ENCODE data around the gene AAGAB. TPM values are rescaled to one million over a fixed set of nuclear protein-coding genes. Genes with fewer than 3 reads are reported as not detected.
"Not testable (repeated sequence)": the region's sequence is repeated elsewhere in the genome, so short reads cannot be mapped to it uniquely, and the experiment has no call there.

Gene AAGAB, protein sequence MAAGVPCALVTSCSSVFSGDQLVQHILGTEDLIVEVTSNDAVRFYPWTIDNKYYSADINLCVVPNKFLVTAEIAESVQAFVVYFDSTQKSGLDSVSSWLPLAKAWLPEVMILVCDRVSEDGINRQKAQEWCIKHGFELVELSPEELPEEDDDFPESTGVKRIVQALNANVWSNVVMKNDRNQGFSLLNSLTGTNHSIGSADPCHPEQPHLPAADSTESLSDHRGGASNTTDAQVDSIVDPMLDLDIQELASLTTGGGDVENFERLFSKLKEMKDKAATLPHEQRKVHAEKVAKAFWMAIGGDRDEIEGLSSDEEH
- total RNA-seq (10 to 100 TPM; 24.3 to 24.5 TPM), polyA plus RNA-seq (10 to 100 TPM; 16.4 to 18.2 TPM)
- long read RNA-seq, donor 1, transcript AAGAB-201 (10 exons, 2,841 nt): major isoform, 125 of 162 reads
- long read RNA-seq, donor 1, transcript AAGAB-207 (10 exons, 2,251 nt): minor isoform, 18 of 162 reads
- long read RNA-seq, donor 1, partial matches to known transcripts: 10 of 162 reads
- long read RNA-seq, donor 1, other reads (novel, unspliced or antisense): 9 of 162 reads
- long read RNA-seq, donor 2, transcript AAGAB-201 (10 exons, 2,841 nt): major isoform, 7 of 11 reads
- long read RNA-seq, donor 2, partial matches to known transcripts: 1 of 11 reads
- long read RNA-seq, donor 2, other reads (novel, unspliced or antisense): 2 of 11 reads

DNA sequence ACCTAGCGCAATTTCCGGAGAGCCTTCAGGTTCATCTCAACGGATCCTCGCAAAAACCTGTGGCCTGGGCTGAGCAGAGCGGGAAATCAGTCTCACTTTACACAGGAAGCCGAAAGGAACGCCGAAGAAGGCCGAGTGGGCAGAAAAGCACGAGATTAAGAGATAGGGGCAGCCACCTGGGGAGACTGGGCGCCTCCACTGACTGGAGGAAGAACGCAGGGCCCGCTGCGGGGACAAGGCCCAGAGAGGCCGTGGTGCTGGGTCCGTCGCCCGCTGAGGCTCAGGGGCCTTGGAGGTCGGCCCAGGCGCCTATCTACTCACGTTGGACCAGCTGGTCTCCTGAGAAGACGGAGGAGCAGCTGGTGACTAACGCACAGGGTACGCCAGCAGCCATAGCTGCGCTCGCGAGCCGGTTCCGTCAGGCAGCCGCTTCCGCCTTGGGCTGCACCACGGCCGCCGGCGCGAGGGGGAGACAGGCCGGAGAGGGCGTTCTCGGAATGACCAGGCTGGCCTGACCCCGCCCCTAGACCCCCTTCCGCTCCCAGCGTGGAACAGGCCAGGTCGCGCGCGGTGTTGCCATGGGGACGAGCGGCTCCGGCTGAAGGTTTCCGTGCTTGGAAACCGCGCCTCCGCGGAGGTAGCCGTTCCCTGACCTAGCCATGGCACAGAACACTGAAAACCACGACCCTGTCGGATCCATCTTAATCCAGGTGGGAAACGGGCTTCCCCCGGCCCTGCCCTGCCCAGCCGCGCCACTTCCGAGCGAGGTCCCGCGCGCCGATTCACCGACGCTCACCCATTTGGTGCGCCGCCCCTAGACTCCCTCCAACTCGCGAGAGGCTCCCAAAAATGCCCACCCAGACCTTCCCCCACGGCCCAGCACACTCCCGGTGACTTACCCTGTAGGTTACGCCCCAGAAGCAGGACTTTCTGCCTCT, at the start of gene AAGAB, which contains the start of gene IQCH:
Gene AAGAB, minus strand, starts transcription at position 424 of the 938 bp plus-strand sequence. Its CDS starts 30 bp downstream, at position 394.
Gene IQCH, plus strand, starts transcription at position 549 of the 938 bp plus-strand sequence. Its CDS starts 111 bp downstream, at position 660.
- H3K36me3 ChIP-seq (ENCODE audit: control insufficient read depth in 1 of 2, insufficient read depth in 2 of 2, low read length in 1 of 2): no peaks in the 10 kb centered on the region
- peak within 1 kb of the TSS; percentile 74 to 95 for H3K4me3 ChIP-seq (ENCODE audit: low read length in 2 of 2)
- DNase-seq (peak; percentile 99 to 100), ATAC-seq (ENCODE audit: low FRiP score) (peak; percentile 100)
- no peaks in the 10 kb centered on the region for H3K9me3 ChIP-seq (ENCODE audit: control insufficient read depth, low read length)
- intact Hi-C loops (cut with DNase I): loop anchor here (5.0 to 10.0 kb wide), 4 partner anchors 67 to 307 kb away; partner anchors contain the start of gene SMAD3 (in 1 of the 2)
- peak within 1 kb of the TSS in 1 of 2 donors; percentile 90 for H3K27ac ChIP-seq (ENCODE audit: low read depth in 1 of 2, low read length in 2 of 2)
- H3K27me3 ChIP-seq (ENCODE audit: control insufficient read depth in 1 of 2, insufficient read depth in 2 of 2, low read length in 1 of 2): no peaks in the 10 kb centered on the region
- no peaks in the 10 kb centered on the region for H3K4me1 ChIP-seq (ENCODE audit: control insufficient read depth in 1 of 2, insufficient read depth in 2 of 2, low read length in 2 of 2)
- 0 to 1% methylated on average over 71 to 76 of the region's 76 CpGs for WGBS, 2 donors

DNA sequence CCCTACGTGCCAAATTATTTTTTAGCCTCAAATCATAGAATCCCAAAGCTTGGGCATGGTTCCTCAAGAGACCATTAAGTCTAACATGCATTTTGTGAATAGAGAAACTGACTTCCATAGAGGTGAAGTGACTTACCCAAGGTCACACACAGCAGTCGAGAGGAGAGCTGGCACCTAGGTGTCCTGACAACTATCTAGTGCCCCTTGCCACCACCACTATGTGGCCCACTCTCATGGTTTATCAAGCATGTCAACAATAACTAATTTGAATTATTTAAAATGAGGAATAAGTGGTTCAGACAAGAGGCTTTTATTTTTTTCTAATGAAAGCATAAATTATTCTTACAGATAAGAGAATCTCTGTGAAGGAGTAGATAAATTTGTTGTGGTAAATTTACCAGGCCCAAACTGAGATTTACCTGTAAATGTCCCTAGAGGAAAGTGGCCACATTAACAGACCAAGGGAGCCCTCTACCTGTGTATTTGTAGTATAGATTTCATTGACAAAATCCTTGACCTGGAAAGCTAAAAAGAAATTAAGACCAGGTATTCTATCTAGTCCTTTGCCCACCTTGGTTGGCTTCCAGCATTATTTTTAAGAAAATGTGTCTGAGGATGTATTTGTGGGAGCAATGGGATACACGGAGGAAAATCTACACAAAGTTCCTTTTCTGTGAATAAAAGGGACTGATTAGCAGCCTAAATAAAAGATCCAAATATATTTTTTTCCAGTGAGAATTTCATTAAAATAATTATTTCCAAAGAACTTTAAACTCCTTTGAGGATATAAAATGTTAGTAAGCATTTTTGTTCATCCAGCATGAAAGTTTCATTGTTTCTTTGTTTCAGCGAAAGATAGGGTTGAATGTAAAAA, 49.3 kb upstream of the AAGAB start:
- H3K9me3 ChIP-seq (ENCODE audit: control insufficient read depth, low read length): no peaks in the 10 kb centered on the region
- H3K4me1 ChIP-seq (ENCODE audit: control insufficient read depth in 1 of 2, insufficient read depth in 2 of 2, low read length in 2 of 2): no peaks in the 10 kb centered on the region
- DNase-seq (no peak), ATAC-seq (ENCODE audit: low FRiP score) (no peak)
- intact Hi-C loops (cut with DNase I): loop anchor here (2.0 kb wide), 1 partner anchor 357 kb away; no protein-coding TSS in a partner anchor
- H3K27ac ChIP-seq (ENCODE audit: low read depth in 1 of 2, low read length in 2 of 2): no peak overlapping the region
- WGBS, 2 donors: 85 to 90% methylated on average over 4 of the region's 4 CpGs
- no peaks in the 10 kb centered on the region for H3K36me3 ChIP-seq (ENCODE audit: control insufficient read depth in 1 of 2, insufficient read depth in 2 of 2, low read length in 1 of 2)
- H3K4me3 ChIP-seq (ENCODE audit: low read length in 2 of 2): no peak overlapping the region
- H3K27me3 ChIP-seq (ENCODE audit: control insufficient read depth in 1 of 2, insufficient read depth in 2 of 2, low read length in 1 of 2): no peaks in the 10 kb centered on the region

DNA sequence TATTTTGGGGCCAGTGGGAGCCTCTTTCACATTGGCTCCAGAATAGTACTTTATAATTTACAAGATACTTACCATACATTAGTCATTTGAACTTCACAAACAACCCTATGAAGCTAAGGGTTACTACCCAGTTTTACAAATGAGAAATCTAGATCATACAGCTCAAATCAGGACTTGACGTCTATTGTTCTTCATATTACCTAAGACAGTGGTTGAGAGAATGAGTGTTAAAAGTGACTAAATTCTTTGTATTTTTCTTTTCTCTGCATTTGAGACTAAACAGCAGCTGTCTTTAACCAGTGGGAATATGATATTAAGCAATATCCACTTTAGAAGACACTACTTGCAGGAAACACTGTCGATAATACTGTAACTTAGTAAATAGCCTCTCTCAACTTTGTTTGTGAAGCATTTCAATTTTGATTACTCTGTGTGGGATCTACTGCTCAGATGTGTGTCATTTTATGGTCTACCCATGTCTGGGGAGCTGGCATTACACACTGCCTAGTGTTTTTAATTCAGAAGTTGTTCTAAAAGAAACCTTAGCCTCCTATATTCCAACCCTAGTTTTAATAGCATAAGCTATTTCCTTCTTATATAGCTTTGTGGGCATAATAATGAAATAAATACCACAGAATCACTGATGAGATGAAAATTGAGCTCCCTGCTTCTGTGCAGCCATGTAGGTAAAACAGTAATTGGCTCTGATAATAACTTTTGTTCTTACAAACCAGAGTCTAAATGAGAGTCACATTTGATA, 46.0 kb upstream of the AAGAB start:
- H3K9me3 ChIP-seq (ENCODE audit: control insufficient read depth, low read length): no peaks in the 10 kb centered on the region
- no peak overlapping the region for H3K27ac ChIP-seq (ENCODE audit: low read depth in 1 of 2, low read length in 2 of 2)
- intact Hi-C loops (cut with DNase I): no loop called here
- ATAC-seq (ENCODE audit: low FRiP score): no peak
- H3K36me3 ChIP-seq (ENCODE audit: control insufficient read depth in 1 of 2, insufficient read depth in 2 of 2, low read length in 1 of 2): no peaks in the 10 kb centered on the region
- WGBS, 2 donors: 90% methylated on average over 2 of the region's 2 CpGs
- no peak for DNase-seq
- no peaks in the 10 kb centered on the region for H3K4me1 ChIP-seq (ENCODE audit: control insufficient read depth in 1 of 2, insufficient read depth in 2 of 2, low read length in 2 of 2)
- no peaks in the 10 kb centered on the region for H3K27me3 ChIP-seq (ENCODE audit: control insufficient read depth in 1 of 2, insufficient read depth in 2 of 2, low read length in 1 of 2)
- H3K4me3 ChIP-seq (ENCODE audit: low read length in 2 of 2): no peak overlapping the region

DNA sequence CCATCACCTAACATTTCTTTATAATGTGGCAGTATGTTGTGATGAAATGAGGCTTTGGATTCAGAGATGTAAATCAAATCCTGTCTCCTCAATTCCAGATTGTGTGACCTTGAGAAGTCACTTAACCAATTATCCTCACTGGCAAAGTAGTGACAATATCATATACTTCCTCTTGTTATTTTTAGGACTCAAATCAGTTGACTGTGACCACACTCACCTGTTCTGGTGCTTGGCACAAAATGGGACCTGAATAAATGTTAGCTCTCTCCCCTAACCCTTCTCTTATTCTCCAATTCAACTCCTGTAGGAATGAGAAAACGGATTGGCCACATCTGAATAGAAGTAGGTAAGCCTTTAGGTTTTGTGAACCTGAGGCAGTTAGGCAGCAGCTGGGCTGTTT, 42.2 kb upstream of the AAGAB start:
- intact Hi-C loops (cut with DNase I): no loop called here
- H3K4me3 ChIP-seq (ENCODE audit: low read length in 2 of 2): no peak overlapping the region
- H3K27ac ChIP-seq (ENCODE audit: low read depth in 1 of 2, low read length in 2 of 2): no peak overlapping the region
- no peaks in the 10 kb centered on the region for H3K36me3 ChIP-seq (ENCODE audit: control insufficient read depth in 1 of 2, insufficient read depth in 2 of 2, low read length in 1 of 2)
- ATAC-seq (ENCODE audit: low FRiP score) (no peak), DNase-seq (no peak)
- WGBS, 2 donors: 86 to 100% methylated on average over 1 of the region's 1 CpG
- H3K4me1 ChIP-seq (ENCODE audit: control insufficient read depth in 1 of 2, insufficient read depth in 2 of 2, low read length in 2 of 2): no peaks in the 10 kb centered on the region
- H3K9me3 ChIP-seq (ENCODE audit: control insufficient read depth, low read length): no peaks in the 10 kb centered on the region
- no peaks in the 10 kb centered on the region for H3K27me3 ChIP-seq (ENCODE audit: control insufficient read depth in 1 of 2, insufficient read depth in 2 of 2, low read length in 1 of 2)

DNA sequence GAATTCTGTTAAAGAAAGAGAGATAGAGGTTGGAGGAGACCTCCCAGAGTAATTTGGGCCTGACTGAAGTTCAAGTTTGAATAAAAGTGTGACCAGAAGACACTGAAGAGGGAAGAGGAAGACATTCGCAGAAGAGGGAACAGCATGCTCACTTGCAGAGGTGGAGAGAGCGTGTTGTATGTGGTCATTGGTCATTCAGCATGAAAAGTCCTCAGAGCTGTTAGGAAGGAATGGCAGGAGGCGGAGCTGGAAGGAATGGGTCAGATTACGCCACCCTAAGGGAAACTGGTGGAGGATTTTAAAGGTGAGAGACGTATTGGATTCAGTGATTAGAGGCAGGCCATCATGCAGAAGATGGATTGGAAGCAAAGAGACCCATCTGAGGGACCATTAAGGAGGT, 41.7 kb upstream of the AAGAB start:
- 94 to 96% methylated on average over 5 of the region's 5 CpGs for WGBS, 2 donors

DNA sequence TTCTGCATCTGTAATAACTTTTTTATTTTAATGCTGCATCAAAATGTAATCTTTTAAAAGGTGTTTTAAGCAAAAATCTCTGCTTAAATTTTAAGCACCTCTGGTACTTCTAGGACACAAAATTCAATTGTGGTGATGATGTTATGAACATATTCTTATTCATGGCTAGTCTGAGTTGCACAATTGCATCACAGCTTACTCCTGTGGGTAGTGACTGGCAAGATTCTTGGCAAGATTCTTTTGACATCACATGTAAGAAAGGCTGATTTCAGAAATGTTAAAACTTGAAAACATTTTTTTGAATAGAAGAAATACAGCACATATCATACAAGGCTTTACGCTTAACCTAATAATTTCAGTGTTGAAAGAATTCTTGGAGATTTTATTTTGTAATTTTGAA, 35.9 kb upstream of the AAGAB start:
- intact Hi-C loops (cut with DNase I): no loop called here
- 97 to 98% methylated on average over 1 of the region's 1 CpG for WGBS, 2 donors
- ATAC-seq (ENCODE audit: low FRiP score): no peak

More for the DNA sequence above, 41.7 kb upstream of the AAGAB start:
- intact Hi-C loops (cut with DNase I): no loop called here
- H3K27ac ChIP-seq (ENCODE audit: low read depth in 1 of 2, low read length in 2 of 2): no peak overlapping the region
- H3K4me1 ChIP-seq (ENCODE audit: control insufficient read depth in 1 of 2, insufficient read depth in 2 of 2, low read length in 2 of 2): no peaks in the 10 kb centered on the region
- no peak for ATAC-seq (ENCODE audit: low FRiP score)
- H3K36me3 ChIP-seq (ENCODE audit: control insufficient read depth in 1 of 2, insufficient read depth in 2 of 2, low read length in 1 of 2): no peaks in the 10 kb centered on the region
- no peaks in the 10 kb centered on the region for H3K27me3 ChIP-seq (ENCODE audit: control insufficient read depth in 1 of 2, insufficient read depth in 2 of 2, low read length in 1 of 2)
- DNase-seq: no peak
- H3K9me3 ChIP-seq (ENCODE audit: control insufficient read depth, low read length): no peaks in the 10 kb centered on the region
- H3K4me3 ChIP-seq (ENCODE audit: low read length in 2 of 2): no peak overlapping the region

DNA sequence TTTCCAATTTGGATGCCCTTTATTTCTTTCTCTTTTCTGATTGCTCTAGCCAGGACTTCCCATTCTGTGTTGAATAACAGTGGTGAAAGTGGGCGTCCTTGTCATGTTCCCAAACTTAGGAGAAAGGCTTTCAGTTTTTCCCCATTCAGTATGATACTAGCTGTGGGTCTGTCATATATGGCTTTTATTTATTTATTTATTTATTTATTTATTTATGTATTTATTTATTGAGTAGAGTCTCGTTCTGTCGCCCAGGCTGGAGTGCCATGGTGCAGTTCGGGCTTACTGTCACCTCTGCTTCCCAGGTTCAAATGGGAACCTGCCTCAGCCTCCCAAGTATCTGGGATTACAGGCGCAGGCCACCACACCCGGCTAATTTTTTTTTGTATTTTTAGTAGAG, 31.9 kb upstream of the AAGAB start:
- H3K4me3 ChIP-seq (ENCODE audit: low read length in 2 of 2); DNase-seq; H3K36me3 ChIP-seq (ENCODE audit: control insufficient read depth in 1 of 2, insufficient read depth in 2 of 2, low read length in 1 of 2); H3K4me1 ChIP-seq (ENCODE audit: control insufficient read depth in 1 of 2, insufficient read depth in 2 of 2, low read length in 2 of 2); H3K27me3 ChIP-seq (ENCODE audit: control insufficient read depth in 1 of 2, insufficient read depth in 2 of 2, low read length in 1 of 2); H3K27ac ChIP-seq (ENCODE audit: low read depth in 1 of 2, low read length in 2 of 2); H3K9me3 ChIP-seq (ENCODE audit: control insufficient read depth, low read length); intact Hi-C loops (cut with DNase I); ATAC-seq (ENCODE audit: low FRiP score): not testable (repeated sequence)
- WGBS, 2 donors: 83 to 99% methylated on average over 6 of the region's 6 CpGs

More for the DNA sequence above, 35.9 kb upstream of the AAGAB start:
- Histone ChIP-seq H3K36me3 (ENCODE audit: control insufficient read depth in 1 of 2, insufficient read depth in 2 of 2, low read length in 1 of 2) (no peaks in the 10 kb centered on the region), H3K4me3 (ENCODE audit: low read length in 2 of 2) (no peak overlapping the region), H3K9me3 (ENCODE audit: control insufficient read depth, low read length) (no peaks in the 10 kb centered on the region), H3K27ac (ENCODE audit: low read depth in 1 of 2, low read length in 2 of 2) (no peak overlapping the region), H3K4me1 (ENCODE audit: control insufficient read depth in 1 of 2, insufficient read depth in 2 of 2, low read length in 2 of 2) (no peaks in the 10 kb centered on the region), H3K27me3 (ENCODE audit: control insufficient read depth in 1 of 2, insufficient read depth in 2 of 2, low read length in 1 of 2) (no peaks in the 10 kb centered on the region)
- DNase-seq: no peak

Measured in aorta (tissue), 5 donors.